ENCODE results near the gene LCN12. TPM values are rescaled to one million over a fixed set of nuclear protein-coding genes. Genes with fewer than 3 reads are reported as not detected.

LCN12 gene
- total RNA-seq, 1 donor from 2014 or later: 7.8 TPM

DNA sequence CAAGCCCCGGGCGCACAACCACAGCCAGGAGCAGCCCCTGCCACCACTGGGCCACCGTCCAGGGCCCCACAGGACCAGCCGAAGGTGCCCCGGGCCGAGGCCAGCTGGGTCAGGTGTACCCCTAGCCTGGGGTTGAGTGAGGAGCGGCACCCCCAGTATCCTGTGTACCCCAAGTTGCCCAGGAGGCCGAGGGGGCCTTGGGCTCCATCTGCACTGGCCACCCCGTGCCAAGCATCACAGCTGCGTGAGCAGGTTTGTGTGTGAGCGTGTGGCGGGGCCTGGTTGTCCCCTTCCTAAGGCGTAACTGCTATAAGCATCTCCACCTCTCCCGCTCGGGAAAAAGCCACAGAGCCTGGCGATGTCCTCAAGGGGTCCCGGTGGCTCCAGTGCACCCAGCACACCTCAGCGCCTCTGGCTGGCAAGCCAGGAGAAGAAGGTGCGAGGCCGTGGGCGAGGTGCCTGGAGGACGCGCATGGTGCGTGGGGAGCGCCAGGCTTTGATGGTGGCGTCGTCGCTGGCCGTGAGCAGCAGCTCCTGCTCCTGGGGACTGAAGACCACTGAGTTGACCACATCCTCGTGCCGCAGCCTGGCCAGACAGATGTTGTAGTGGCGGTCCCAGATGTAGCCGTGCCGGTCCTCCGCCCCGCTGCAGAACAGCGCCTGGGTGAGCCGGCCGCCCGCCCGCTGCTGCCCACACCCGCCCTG, 11.4 kb upstream of the LCN12 start:
- peak overlapping the region; percentile 36 for H3K4me3 ChIP-seq
- intact Hi-C loops (cut with micrococcal nuclease): no loop called here
- no peak for DNase-seq

DNA sequence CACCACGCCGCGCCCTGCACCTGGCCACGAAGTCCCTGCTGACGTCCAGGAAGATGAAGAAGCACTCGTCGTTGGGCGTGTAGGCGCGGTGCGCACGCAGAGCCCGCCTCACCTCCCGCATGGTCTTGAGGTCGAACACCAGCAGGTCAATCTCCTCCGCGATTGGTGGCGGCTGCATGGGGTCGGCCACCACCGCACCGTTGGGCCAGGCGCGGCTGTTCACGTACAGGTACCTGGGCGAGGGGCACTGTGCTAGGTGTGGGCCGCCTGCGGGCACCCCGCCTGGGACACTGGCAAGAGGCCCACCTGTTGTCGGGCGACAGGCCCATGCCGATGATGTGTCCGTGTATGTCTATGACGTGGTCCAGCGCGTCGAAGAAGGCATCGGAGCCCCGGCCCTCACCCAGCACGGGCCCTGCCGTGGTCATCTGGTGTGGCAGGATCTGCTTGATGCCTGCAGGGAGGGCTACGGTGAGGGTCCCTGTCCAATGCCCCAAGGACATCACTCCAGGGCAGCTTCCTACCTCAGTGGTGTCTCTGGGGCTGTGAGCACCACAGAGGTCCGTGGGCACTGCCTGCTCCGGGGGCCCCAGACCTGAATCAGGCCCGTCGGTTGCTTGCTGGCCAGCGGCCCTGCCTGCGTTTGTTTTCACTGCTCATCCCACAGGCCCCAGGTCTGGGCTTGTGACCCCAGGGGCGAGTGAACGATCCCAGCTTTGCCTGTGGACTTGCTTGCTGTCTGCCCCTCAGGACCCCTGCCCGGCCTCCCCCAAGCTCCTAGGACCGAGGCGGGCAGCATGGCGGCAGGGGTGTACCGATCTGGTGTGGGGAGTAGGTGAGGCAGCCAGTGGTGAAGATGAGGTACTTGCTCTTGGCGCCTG, 10.6 kb upstream of the LCN12 start:
- TF ChIP-seq, protein P1, sequence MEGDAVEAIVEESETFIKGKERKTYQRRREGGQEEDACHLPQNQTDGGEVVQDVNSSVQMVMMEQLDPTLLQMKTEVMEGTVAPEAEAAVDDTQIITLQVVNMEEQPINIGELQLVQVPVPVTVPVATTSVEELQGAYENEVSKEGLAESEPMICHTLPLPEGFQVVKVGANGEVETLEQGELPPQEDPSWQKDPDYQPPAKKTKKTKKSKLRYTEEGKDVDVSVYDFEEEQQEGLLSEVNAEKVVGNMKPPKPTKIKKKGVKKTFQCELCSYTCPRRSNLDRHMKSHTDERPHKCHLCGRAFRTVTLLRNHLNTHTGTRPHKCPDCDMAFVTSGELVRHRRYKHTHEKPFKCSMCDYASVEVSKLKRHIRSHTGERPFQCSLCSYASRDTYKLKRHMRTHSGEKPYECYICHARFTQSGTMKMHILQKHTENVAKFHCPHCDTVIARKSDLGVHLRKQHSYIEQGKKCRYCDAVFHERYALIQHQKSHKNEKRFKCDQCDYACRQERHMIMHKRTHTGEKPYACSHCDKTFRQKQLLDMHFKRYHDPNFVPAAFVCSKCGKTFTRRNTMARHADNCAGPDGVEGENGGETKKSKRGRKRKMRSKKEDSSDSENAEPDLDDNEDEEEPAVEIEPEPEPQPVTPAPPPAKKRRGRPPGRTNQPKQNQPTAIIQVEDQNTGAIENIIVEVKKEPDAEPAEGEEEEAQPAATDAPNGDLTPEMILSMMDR (IDR thresholded peaks at IDR 0.05; ENCODE audit: borderline replicate concordance): no peak
- H3K4me1 ChIP-seq: peaks cover 53% of the 10 kb centered on the region
- peaks cover 46% of the 10 kb centered on the region for H3K36me3 ChIP-seq
- H3K27me3 ChIP-seq (ENCODE audit: low read depth): no peaks in the 10 kb centered on the region
- H3K4me3 ChIP-seq: no peak overlapping the region
- DNase-seq: peak; percentile 16
- intact Hi-C loops (cut with micrococcal nuclease): no loop called here
- H3K27ac ChIP-seq (replicated peaks): peak overlapping the region; percentile 82
- no peaks in the 10 kb centered on the region for H3K9me3 ChIP-seq (replicated peaks)

More for the DNA sequence above, 11.4 kb upstream of the LCN12 start:
- peak overlapping the region; percentile 82 for H3K27ac ChIP-seq (replicated peaks)
- H3K27me3 ChIP-seq (ENCODE audit: low read depth): no peaks in the 10 kb centered on the region
- H3K4me1 ChIP-seq: peaks cover 53% of the 10 kb centered on the region
- TF ChIP-seq, protein P1 (IDR thresholded peaks at IDR 0.05; ENCODE audit: borderline replicate concordance): no peak
- no peaks in the 10 kb centered on the region for H3K9me3 ChIP-seq (replicated peaks)
- H3K36me3 ChIP-seq: peaks cover 46% of the 10 kb centered on the region

DNA sequence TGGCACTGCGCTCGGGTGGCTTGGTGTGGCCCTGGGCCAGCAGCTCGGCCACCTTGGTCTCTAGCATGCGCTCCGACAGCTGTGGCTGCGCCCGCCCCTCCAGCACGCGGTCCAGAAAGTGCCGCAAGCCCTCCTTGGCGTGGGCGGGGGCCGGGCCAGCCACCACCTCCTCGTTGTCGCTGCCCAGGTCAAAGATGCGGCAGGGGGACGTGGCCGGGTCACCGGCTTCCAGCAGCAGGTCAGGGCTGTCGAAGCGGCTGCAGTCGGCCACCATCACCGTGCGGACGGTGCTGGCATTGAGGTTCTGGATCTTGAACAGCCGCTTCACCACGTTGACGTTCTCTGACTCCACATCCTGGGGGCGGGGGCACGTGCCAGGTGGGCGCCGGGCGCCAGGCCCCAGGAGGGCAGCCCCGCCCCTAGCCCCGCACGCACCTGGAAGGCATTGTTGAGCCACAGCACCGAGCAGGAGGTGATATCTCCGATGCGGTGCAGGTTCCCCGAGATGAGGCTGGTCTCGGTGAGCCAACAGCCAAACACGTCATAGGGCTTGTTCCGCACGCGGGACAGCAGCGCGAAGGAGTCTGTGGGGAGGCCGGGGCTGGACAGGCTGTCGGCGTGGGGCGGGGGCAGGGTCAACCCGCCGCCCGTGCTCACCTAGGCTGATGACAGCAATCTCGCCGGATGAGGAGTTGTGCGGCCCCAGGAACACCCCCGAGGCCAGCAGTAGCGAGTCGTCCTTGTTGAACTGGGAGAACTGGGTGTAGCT, 9.8 kb upstream of the LCN12 start:
- Histone ChIP-seq H3K9me3 (replicated peaks) (no peaks in the 10 kb centered on the region), H3K36me3 (peaks cover 46% of the 10 kb centered on the region), H3K4me1 (peaks cover 59% of the 10 kb centered on the region), H3K27ac (replicated peaks) (peak overlapping the region; percentile 98), H3K4me3 (peak overlapping the region; percentile 78), H3K27me3 (ENCODE audit: low read depth) (no peaks in the 10 kb centered on the region)
- intact Hi-C loops (cut with micrococcal nuclease): no loop called here
- DNase-seq: peak; percentile 22
- TF ChIP-seq, protein P1 (IDR thresholded peaks at IDR 0.05; ENCODE audit: borderline replicate concordance): no peak

DNA sequence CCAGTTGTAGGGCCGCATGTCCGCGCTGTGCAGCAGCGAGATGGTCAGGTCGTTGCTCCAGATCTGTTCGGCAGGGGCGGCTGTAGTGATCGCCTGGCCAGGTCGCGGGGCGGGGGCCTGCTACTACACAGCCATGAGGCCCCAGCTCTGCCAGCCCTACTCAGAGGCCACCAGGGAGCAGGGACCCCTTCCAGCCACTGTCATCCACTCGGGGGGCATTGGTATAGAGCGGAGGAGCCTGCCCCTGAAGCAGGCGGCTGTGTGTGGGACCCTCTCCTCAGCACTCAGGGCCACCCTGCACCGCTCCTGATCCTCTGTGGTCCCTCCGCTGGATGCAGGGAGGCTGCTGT, 9.2 kb upstream of the LCN12 start:
- H3K4me3 ChIP-seq: peak overlapping the region; percentile 78
- H3K27ac ChIP-seq (replicated peaks): peak overlapping the region; percentile 98
- H3K4me1 ChIP-seq: peaks cover 65% of the 10 kb centered on the region
- DNase-seq: no peak
- TF ChIP-seq, protein P1 (IDR thresholded peaks at IDR 0.05; ENCODE audit: borderline replicate concordance): no peak
- intact Hi-C loops (cut with micrococcal nuclease): no loop called here
- peaks cover 46% of the 10 kb centered on the region for H3K36me3 ChIP-seq
- no peaks in the 10 kb centered on the region for H3K9me3 ChIP-seq (replicated peaks)
- no peaks in the 10 kb centered on the region for H3K27me3 ChIP-seq (ENCODE audit: low read depth)

Measured in left ventricle myocardium inferior (tissue), 1 donor.